Stimulated activated CD4-positive, alpha-beta T cell treated with anti-CD3 and anti-CD28 coated beads, Interleukin-15, amount 100 ng/mL, for 48 hours (primary cell): ENCODE measurements around the gene MYH15.

ENCODE experiments used
- DNase-seq, 2 donors: peaks; one replicate each; pipeline ENCODE4 v3.0.0-alpha.2; 2020; ENCODE audit warnings: low read depth in 2 of 2

MYH15 gene

GRCh38 chr3:108472001-108472591 is 38.3 kb downstream of the MYH15 start:
- DNase-seq, result no peak

GRCh38 chr3:108471426-108471825 is 39.0 kb downstream of the MYH15 start:
- DNase-seq, result no peak

- no peak for DNase-seq
Observed at GRCh38 chr3:108469126-108469525, 41.3 kb downstream of the MYH15 start.

- DNase-seq, result no peak
Observed at GRCh38 chr3:108468577-108468976, 41.8 kb downstream of the MYH15 start.

- DNase-seq, result no peak
Observed at GRCh38 chr3:108462899-108463298, 47.5 kb downstream of the MYH15 start.

GRCh38 chr3:108461661-108462111 is 48.7 kb downstream of the MYH15 start:
- no peak for DNase-seq

GRCh38 chr3:108459225-108459624 is 51.2 kb downstream of the MYH15 start:
- DNase-seq, result no peak

- no peak for DNase-seq
Observed at GRCh38 chr3:108455212-108455705, 55.1 kb downstream of the MYH15 start.

GRCh38 chr3:108453565-108453964 is 56.8 kb downstream of the MYH15 start:
- no peak for DNase-seq

GRCh38 chr3:108450444-108450843 is 60.0 kb downstream of the MYH15 start:
- DNase-seq, result no peak

GRCh38 chr3:108448593-108448992 is 61.8 kb downstream of the MYH15 start:
- DNase-seq, result no peak

- no peak for DNase-seq
Observed at GRCh38 chr3:108447096-108447847, 63.1 kb downstream of the MYH15 start.

- DNase-seq, result no peak
Observed at GRCh38 chr3:108442281-108442680, 68.1 kb downstream of the MYH15 start.

- DNase-seq, result no peak
Observed at GRCh38 chr3:108441518-108441917, 68.9 kb downstream of the MYH15 start.

- no peak for DNase-seq
Observed at GRCh38 chr3:108441071-108441507, 69.3 kb downstream of the MYH15 start.

- no peak for DNase-seq
Observed at GRCh38 chr3:108438542-108438941, 71.9 kb downstream of the MYH15 start.

GRCh38 chr3:108437439-108437838 is 73.0 kb downstream of the MYH15 start:
- DNase-seq, result no peak

GRCh38 chr3:108433928-108434327 is 76.5 kb downstream of the MYH15 start:
- DNase-seq, result no peak

GRCh38 chr3:108432431-108432830 is 78.0 kb downstream of the MYH15 start:
- no peak for DNase-seq

- no peak for DNase-seq
Observed at GRCh38 chr3:108430540-108430939, 79.9 kb downstream of the MYH15 start.

GRCh38 chr3:108428586-108428985 is 81.8 kb downstream of the MYH15 start:
- DNase-seq, result no peak

- peak; percentile 3 to 5 for DNase-seq
Observed at GRCh38 chr3:108420926-108421325, 89.5 kb downstream of the MYH15 start.
